Stimulated activated CD4-positive, alpha-beta T cell treated with anti-CD3 and anti-CD28 coated beads, Interleukin-4, amount 100 ng/mL, for 4 hours (primary cell): Measurements from ENCODE around the gene MALAT1.

ENCODE experiments used
- DNase-seq, 2 experiments: peaks; one replicate each; pipeline ENCODE4 v3.0.0-alpha.2; 2020

MALAT1 gene

DNA sequence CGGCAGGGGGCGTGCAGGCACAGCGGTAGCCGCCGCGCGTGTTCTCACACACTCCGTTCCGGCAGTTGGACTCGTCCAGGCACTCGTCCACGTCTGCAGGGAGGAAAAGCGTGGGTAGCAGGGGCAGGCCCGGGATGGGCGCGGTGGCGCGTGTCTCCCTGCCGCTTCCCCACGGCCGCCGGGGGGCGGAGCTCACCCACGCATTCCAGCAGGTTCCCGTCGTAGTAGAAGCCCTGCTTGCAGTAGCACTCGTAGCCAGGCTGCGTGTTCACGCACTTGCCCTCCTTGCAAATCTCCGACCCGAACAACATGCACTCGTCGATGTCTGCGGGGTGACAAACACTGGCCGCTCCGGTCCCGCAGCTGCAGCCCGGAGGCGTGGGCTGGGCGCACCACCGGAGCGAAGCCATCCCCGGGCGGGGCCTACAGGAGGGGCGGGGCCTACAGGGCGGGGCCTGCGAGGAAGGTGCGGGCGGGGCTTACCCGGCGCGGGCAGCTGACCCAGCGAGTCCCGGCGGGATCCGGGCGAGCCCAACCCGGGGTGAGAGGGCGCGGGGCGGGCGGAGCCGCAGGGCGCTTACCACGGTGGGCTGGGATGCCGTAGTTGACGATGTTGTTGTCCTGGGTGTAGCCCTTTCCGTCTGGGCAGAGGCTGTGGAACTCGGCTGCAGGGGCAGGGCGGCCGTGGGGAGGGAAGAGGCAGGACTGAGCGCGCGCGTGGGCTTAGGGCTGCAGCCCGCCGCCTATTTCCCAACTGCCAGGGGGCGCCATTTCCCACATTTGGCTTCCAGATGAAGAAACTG is 41.6 kb downstream of the MALAT1 start:
- peak; percentile 81 to 84 for DNase-seq

DNA sequence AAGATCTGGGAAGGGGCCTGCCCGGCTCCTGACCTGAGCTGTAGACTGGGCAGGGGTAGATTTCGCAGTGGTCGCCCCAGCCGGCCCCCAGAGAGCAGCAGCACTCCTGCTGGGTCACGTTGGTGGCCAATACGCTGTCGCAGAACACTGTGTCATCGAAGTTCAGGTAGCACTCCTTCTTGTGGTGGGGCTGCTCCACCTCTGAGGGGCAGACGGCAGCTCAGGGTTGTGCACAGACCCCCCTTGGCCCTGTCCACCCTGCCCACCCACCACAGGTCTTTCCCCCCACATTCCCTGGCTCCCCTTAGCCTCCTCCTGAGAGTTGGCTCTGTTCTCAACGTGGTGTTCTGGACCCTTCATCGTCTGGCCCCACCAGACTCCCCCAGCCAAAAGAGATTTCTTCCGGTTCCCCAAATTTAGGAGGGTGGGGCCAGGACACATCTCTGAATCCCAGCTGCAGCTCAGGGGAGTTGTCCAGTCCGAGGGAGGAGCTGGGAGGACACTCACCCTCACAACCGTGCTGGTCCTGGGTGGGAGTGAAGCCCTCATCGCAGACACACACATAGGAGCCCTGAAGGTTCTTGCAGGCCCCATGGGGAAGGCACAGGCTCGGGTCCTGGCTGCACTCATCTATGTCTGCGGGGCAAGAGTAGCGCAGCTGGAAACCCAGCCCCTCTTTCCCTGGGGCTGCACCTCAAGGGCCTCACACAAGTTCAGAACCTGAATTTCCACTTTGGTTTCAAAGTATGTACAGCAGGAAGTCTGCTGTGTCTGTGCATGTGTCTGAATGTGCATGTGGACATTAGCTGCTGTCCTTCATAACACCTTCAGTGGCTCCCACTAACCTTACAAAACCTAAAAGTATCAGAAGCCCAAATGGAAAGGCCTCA is 42.5 kb downstream of the MALAT1 start:
- DNase-seq = no peak

- no peak for DNase-seq
These were observed 44.0 kb downstream of the MALAT1 start for GRCh38 chr11:65542738-65543390.

DNA sequence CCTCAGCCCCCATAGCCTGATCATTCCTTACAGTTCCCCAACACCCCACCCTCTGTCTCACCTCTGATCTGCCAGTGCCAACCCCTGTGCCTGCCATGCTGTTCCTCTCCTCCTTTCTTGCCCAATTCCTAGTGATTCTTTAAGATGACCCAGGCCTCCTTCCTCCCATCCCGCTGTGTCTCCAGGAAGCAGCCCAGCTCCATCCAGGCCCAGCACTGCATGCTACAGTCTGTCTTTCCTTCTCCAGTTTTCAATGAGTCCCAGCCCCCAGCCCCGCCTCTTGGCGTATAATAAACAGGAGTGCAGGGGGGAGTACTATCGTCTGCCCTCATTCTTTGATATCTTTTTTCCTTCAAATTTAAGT is 47.0 kb downstream of the MALAT1 start:
- DNase-seq = no peak

DNA sequence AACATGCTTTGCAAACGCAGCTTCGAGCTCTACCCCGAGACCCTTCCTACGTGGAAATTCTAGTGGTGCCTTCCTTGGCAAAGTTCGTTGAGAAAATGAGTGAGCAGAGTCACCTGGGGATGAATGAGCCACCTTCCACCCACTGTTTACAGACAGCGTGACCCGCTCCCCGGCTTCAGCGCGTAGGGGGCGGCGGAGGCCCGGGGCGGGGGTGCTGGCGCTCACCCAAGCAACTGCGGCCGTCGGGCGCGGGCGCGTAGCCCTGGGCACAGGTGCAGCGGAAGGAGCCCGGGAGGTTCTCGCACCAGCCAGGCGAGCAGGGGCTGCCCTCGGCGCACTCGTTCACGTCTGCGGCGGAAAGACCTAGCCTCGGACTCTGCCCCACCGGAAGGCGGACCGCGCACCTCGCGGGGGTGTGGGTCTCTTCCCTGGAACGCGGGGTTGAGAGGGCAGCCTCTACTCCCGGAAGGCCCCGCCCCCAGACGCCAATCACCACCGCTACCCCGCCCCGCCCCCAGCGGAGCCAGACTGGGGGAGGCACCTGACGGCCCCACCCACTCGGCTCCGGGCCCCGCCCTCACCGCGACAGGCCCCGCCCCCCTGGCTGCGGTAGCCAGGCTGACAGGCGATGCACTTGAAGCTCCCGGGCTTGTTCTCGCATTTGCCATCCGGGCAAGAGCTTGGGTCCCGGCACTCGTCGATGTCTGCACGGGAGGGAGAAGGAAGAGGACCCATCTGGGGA is 47.5 kb downstream of the MALAT1 start:
- DNase-seq = peak; percentile 97 to 100

DNA sequence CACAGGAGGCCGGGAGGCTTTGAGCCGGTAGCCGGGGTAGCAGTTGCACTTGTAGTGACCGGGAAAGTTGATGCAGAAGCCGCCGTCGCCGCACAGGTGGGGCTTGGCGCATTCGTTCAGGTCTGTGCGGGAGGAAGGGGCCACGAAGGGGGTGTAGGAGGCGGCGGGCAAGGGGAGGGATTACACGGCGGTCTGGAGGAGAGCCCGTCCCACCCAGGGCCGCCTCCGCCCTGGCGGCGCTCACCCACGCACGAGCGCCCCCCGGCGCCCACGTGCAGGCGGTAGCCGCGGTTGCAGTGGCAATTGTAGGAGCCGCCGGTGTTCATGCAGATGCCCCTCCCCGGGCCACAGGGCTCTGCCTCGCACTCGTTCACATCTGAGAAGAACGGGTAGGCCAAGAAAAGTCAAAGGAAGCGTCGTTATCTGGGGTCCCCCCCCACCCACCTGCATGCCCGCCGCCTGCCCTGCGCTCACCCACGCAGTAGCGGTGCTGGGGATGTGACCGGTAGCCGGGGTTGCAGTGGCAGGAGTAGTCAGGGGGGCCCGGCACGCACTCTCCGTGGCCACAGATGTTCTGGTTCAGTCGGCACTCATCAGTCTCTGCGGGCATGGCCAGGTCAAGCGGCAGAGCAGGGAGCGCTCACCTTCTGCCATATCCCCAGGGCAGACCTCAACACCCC is 48.7 kb downstream of the MALAT1 start:
- no peak for DNase-seq

- DNase-seq = no peak
These were observed 49.5 kb downstream of the MALAT1 start for GRCh38 chr11:65548395-65548794.

- no peak for DNase-seq
These were observed 50.3 kb downstream of the MALAT1 start for GRCh38 chr11:65549096-65549495.

GRCh38 chr11:65551572-65552387 is 52.9 kb downstream of the MALAT1 start:
- DNase-seq = peak; percentile 46 to 51

GRCh38 chr11:65552388-65552951 is 53.6 kb downstream of the MALAT1 start:
- no peak for DNase-seq

GRCh38 chr11:65553301-65554001 is 54.6 kb downstream of the MALAT1 start:
- DNase-seq = peak; percentile 56 to 68

DNA sequence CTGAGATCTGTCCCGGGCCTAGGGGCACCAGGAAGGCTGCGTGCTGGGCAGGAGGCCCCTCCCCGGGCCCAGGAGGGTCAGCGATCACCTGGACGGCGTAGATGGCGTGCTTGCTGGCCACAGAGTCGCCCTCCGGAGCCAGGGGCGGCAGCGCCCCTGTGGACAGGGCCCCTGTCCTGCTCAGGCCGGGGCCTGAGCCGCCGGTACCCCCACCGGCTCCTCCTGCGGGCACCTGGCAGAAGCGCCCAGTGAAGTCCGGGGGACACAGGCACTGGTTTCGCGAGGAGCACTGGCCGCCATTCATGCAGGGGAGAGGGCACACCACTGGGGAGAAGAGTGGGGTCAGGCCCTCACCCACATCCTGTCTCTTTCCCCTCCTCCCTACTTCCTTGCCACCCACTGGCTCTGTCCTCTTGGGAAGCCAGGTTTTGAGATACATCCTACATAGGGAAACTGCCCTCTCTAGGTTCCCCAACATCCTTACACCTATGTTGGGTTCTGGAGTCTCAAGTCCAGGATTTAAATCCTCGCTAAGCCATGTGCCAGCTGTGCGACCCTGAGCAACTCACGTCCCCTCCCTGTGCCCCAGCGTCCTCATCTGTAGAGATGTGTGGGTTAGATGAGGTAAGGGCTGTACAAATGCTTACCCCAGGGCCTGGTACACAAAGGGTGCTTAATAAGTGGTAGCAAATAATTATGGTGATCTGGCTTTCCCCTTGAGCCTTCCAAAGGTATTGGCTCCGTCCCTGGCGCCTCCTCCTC is 55.4 kb downstream of the MALAT1 start:
- DNase-seq = no peak

DNA sequence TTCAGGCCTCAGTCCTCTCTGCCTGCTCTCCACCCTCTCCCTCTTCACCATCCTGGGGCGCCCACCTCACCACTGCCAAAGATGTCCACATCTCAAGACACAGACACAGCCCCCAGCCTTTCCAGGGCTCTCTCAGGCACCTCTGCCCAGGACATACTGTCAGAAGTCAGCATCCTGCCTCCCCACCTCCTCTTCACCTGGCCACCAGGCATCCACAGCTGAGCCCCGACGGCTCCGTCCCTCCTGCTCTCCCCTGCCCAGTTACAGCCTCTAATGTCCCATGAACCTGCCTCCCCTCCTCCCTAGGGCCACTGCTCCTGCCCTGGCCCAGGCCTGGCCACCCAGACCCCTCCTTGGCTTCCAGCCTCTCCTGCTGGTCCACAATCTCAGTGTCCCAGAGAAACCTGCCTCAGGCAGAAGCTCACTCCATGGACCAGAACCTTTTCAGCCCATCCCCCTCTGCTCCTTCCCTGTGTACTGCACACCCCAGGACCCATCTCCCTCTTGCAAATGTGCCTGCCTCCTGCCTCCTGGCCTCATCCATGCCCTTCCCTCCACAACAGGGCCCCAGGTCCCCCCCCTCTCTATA is 56.1 kb downstream of the MALAT1 start:
- no peak for DNase-seq

- DNase-seq = no peak
These were observed 56.9 kb downstream of the MALAT1 start for GRCh38 chr11:65555693-65556231.
